Keratinocyte (primary cell): ENCODE results near the gene CTAGE9. TPM values are rescaled to one million over a fixed set of nuclear protein-coding genes. Genes with fewer than 3 reads are reported as not detected.

Source experiments
- DNase-seq: peaks from one replicate; pipeline ENCODE4 v3.0.0-alpha.2; 2011; ENCODE audit warnings: low read depth, missing footprints, low spot score
- FAIRE-seq: peaks from 2 replicates; lab custom pipeline; 2011; peaks lifted over from hg19 to GRCh38; lab: Jason Lieb, UNC
- H2AFZ ChIP-seq: 2 replicates; pipeline ENCODE4 v1.6.0; 2012; ENCODE audit warnings: low read length, control low read depth, inconsistent platforms; ENCODE audit not compliant: control insufficient read depth
- H3K27ac ChIP-seq: 2 replicates; pipeline ENCODE4 v1.5.1; 2011; ENCODE audit warnings: low read length; ENCODE audit not compliant: control insufficient read depth, insufficient read depth
- H3K27me3 ChIP-seq: 3 replicates; pipeline ENCODE4 v1.6.0; 2011; ENCODE audit warnings: low read length; ENCODE audit not compliant: control insufficient read depth, insufficient read depth; ENCODE audit errors: extremely low read depth
- H3K36me3 ChIP-seq, 2 experiments: 2 replicates in 1 of 2; 3 replicates in 1 of 2; pipeline ENCODE4 v1.5.1; 2011; ENCODE audit warnings: low read length in 2 of 2, mild to moderate bottlenecking in 1 of 2; ENCODE audit not compliant: control insufficient read depth in 2 of 2, insufficient read depth in 2 of 2; ENCODE audit errors: extremely low read depth in 1 of 2
- H3K4me1 ChIP-seq: 3 replicates; pipeline ENCODE4 v1.5.1; 2011; ENCODE audit warnings: low read length; ENCODE audit not compliant: control insufficient read depth, insufficient read depth; ENCODE audit errors: extremely low read depth
- H3K4me2 ChIP-seq: 3 replicates; pipeline ENCODE4 v1.6.0; 2011; ENCODE audit warnings: low read depth, low read length; ENCODE audit not compliant: control insufficient read depth, insufficient read depth; ENCODE audit errors: extremely low read depth
- H3K4me3 ChIP-seq, 3 experiments: fragments of 200-600 bp in 1 of 3; sonication (generic) in 1 of 3; 2 replicates in 2 of 3; 3 replicates in 1 of 3; pipeline ENCODE4 v1.5.1; 2011 to 2016; ENCODE audit warnings: low read length in 3 of 3, mild to moderate bottlenecking in 3 of 3, control low read depth in 2 of 3, inconsistent platforms in 1 of 3, low read depth in 1 of 3, mixed read lengths in 1 of 3, mixed run types in 1 of 3, moderate library complexity in 1 of 3; ENCODE audit not compliant: control insufficient read depth in 2 of 3, insufficient read depth in 2 of 3; ENCODE audit errors: extremely low read depth in 1 of 3
- H3K79me2 ChIP-seq: 2 replicates; pipeline ENCODE4 v1.6.0; 2012; ENCODE audit warnings: low read length; ENCODE audit not compliant: control insufficient read depth, insufficient read depth
- H3K9ac ChIP-seq: 3 replicates; pipeline ENCODE4 v1.6.0; 2011; ENCODE audit warnings: low read length; ENCODE audit not compliant: control insufficient read depth, insufficient read depth; ENCODE audit errors: extremely low read depth
- H3K9me1 ChIP-seq: 3 replicates; pipeline ENCODE4 v1.6.0; 2011; ENCODE audit warnings: low read length; ENCODE audit not compliant: control insufficient read depth, insufficient read depth; ENCODE audit errors: extremely low read depth
- H3K9me3 ChIP-seq: 2 replicates; pipeline ENCODE4 v1.5.1; 2012; ENCODE audit warnings: low read depth, low read length; ENCODE audit not compliant: control insufficient read depth
- H4K20me1 ChIP-seq: 3 replicates; pipeline ENCODE4 v1.6.0; 2011; ENCODE audit warnings: low read length; ENCODE audit not compliant: control insufficient read depth, insufficient read depth; ENCODE audit errors: extremely low read depth
- EZH2 ChIP-seq: IDR thresholded peaks from one replicate; pipeline ENCODE4 v1.6.1; 2012; ENCODE audit warnings: inconsistent platforms, mild to moderate bottlenecking, low read length, moderate library complexity
- dilution Hi-C: fragments of 300-500 bp; cut with MboI; formaldehyde crosslinking; loops from one replicate; pipeline ENCODE4 v1.7.0; 2020; ENCODE audit warnings: low sequenced_read_pairs; ENCODE audit not compliant: extremely low pct_ligation_motif_present
- polyA plus RNA-seq, 5 experiments: library from polyadenylated mRNA; depleted of rRNA in 3 of 5; stranded (reverse) in 3 of 5; stranded (forward) in 1 of 5; unstranded in 1 of 5; fragments of >200 nt; gene quantifications; 1 replicate in 1 of 5; 2 replicates in 3 of 5; 3 replicates in 1 of 5; pipeline versions ENCODE4 v1.2.1 to v1.2.3, GENCODE V29; 2011 to 2012; ENCODE audit warnings: missing spikeins in 2 of 5, low read depth in 1 of 5, low replicate concordance in 1 of 5
- TF ChIP-seq, protein P1 (sequence below), 3 experiments: IDR thresholded peaks in 1 of 3; conservative IDR thresholded peaks in 1 of 3; optimal IDR thresholded peaks in 1 of 3; 2 replicates in 2 of 3; 3 replicates in 1 of 3; pipeline versions ENCODE3 to v1.5.1; 2011; ENCODE audit warnings: low read length in 3 of 3, mild to moderate bottlenecking in 3 of 3, moderate library complexity in 2 of 3, control low read depth in 1 of 3, inconsistent platforms in 1 of 3; ENCODE audit not compliant: insufficient read depth in 2 of 3; ENCODE audit errors: extremely low read depth in 1 of 3

Gene CTAGE9
- polyA plus RNA-seq, 1 donor (not counting 4 experiments of a cell fraction or from before 2014, with no cell fraction given): not detected

- dilution Hi-C loops: no loop called here
- no peaks in the 10 kb centered on the region for H3K9me3 ChIP-seq
- no peaks in the 10 kb centered on the region for H3K4me1 ChIP-seq
- no peaks in the 10 kb centered on the region for H4K20me1 ChIP-seq
- no peak for TF ChIP-seq EZH2
- TF ChIP-seq, protein P1, sequence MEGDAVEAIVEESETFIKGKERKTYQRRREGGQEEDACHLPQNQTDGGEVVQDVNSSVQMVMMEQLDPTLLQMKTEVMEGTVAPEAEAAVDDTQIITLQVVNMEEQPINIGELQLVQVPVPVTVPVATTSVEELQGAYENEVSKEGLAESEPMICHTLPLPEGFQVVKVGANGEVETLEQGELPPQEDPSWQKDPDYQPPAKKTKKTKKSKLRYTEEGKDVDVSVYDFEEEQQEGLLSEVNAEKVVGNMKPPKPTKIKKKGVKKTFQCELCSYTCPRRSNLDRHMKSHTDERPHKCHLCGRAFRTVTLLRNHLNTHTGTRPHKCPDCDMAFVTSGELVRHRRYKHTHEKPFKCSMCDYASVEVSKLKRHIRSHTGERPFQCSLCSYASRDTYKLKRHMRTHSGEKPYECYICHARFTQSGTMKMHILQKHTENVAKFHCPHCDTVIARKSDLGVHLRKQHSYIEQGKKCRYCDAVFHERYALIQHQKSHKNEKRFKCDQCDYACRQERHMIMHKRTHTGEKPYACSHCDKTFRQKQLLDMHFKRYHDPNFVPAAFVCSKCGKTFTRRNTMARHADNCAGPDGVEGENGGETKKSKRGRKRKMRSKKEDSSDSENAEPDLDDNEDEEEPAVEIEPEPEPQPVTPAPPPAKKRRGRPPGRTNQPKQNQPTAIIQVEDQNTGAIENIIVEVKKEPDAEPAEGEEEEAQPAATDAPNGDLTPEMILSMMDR (optimal IDR thresholded peaks at IDR 0.05 in 1 of 3, IDR thresholded peaks at IDR 0.05 in 1 of 3, conservative IDR thresholded peaks at IDR 0.05 in 1 of 3; ENCODE audit: extremely low read depth in 1 of 3, insufficient read depth in 2 of 3, low read length in 3 of 3): no peak
- no peak overlapping the region for H3K4me3 ChIP-seq
- no peaks in the 10 kb centered on the region for H3K79me2 ChIP-seq
- DNase-seq (no peak), FAIRE-seq (peak; percentile 53)
- no peaks in the 10 kb centered on the region for H3K27me3 ChIP-seq
- H2AFZ ChIP-seq: no peak overlapping the region
- no peaks in the 10 kb centered on the region for H3K9me1 ChIP-seq
- no peak overlapping the region for H3K27ac ChIP-seq
- no peak overlapping the region for H3K4me2 ChIP-seq
- no peaks in the 10 kb centered on the region for H3K36me3 ChIP-seq
- no peak overlapping the region for H3K9ac ChIP-seq
Observed at GRCh38 chr6:131660195-131660594, 50.6 kb downstream of the CTAGE9 start.

Other genes starting within 250 kb of the CTAGE9 start
- gene ARG1, start 137.8 kb downstream of the CTAGE9 start, polyA plus RNA-seq: 0.13 to 0.17 TPM in 2 of 3 replicates, not detected in the other
- gene MED23, start 82.8 kb downstream of the CTAGE9 start, polyA plus RNA-seq: 13.9 to 24.9 TPM (median 22.4 TPM) in 3 replicates
- not detected in 3 replicates for gene ENPP3, start 73.7 kb downstream of the CTAGE9 start, polyA plus RNA-seq
- not detected in 3 replicates for gene OR2A4, start 9.6 kb downstream of the CTAGE9 start, polyA plus RNA-seq
- gene ENPP1, start 97.0 kb upstream of the CTAGE9 start, polyA plus RNA-seq: 0.22 to 0.34 TPM (median 0.22 TPM) in 3 replicates
- 41.4 to 108 TPM (median 78.2 TPM) in 3 replicates for gene CCN2, start 240.4 kb upstream of the CTAGE9 start, polyA plus RNA-seq